ENCODE measurements around the gene OTUD7B.
"Not testable (repeated sequence)": the region's sequence is repeated elsewhere in the genome, so short reads cannot be mapped to it uniquely, and the experiment has no call there.

Gene OTUD7B

DNA sequence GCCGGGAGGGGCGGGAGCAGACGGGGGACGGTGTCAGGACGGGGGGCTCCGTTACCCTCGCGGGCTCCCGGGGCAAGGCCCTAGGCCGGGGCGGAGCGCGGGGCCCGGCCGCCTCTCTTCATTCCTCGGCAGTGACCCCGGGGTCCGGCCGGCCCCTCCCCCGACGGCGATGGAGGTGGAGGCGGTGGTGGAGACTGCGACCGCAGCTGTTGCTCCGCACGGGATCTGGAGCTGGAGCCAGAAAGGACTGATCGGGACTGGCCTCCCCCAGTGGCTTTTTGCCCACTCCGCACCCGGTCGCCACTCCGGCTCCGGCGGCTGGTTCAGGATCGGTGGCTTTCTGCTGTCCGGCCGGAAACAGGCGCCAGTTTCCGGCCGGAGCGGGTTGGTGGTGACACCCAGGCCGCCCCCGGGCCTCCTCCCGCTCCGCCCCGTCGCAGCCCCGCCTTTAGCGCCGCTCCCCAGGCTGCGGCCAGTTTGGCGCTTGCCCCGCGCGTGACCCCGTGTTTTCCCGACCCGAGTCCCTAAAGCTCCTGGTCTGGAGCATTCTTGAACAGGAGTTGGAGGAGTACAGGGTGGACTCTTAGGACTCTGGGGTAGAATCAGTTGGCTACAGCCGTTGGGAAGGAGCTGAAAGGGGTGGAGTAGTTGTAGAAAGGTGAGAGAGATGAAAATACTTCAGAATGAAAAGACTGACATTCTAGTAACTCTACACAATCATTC, at the start of gene OTUD7B:
Gene OTUD7B (minus strand): TSS at position 334 of the 723 bp plus-strand sequence. CDS start 33,216 bp downstream, outside the sequence.
- peak; percentile 82 for DNase-seq

DNA sequence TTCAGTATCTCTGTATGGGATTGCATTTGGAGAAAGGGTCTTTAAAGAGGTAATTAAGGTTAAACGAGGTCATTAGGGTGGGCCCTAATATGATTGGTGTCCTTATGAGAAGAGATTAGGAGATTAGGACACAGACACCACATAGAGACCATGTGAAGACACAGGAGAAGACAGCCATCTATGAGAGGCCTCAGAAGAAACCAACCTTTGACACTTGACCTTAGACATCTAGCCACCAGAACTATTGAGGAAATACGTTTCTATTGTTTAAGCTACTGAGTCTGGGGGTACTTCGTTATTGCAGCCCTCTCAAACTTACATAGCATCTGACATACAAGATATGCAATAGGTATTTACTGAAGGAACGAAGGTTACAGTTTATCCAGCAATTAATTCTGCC, 49.7 kb upstream of the OTUD7B start:
- DNase-seq = no peak

DNA sequence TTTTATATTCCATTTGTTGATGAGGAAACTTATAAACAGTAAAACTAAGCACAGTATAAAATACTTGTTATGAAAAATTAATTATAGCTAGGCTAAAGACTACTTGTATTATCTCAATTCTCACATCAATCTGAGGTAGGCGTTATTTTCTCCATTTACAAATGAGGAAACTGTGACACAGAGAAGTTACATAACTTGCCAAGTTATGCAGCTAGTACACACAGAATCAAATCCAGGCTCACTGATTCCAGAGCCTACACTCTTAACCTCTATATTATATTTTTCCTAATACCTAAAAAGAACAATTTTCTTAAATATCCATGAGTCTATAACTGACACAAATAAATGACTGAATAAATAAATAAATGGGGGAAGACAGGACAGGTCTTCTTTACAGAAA, 45.9 kb upstream of the OTUD7B start:
- no peak for DNase-seq

DNA sequence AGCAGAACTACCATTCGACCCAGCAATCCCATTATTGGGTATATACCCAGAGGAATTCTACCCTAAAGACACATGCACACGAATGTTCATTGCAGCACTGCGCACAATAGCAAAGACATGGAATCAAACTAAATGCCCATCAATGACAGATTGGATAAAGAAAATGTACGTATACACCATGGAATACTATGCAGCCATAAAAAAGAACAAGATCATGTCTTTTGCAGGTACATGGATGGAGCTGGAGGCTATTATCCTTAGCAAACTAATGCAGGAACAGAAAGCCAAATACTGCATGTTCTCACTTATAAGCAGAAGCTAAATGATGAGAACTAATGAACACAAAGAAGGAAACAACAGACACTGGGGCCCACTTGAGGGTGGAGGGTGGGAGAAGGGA, 45.0 kb upstream of the OTUD7B start:
- DNase-seq = not testable (repeated sequence)

DNA sequence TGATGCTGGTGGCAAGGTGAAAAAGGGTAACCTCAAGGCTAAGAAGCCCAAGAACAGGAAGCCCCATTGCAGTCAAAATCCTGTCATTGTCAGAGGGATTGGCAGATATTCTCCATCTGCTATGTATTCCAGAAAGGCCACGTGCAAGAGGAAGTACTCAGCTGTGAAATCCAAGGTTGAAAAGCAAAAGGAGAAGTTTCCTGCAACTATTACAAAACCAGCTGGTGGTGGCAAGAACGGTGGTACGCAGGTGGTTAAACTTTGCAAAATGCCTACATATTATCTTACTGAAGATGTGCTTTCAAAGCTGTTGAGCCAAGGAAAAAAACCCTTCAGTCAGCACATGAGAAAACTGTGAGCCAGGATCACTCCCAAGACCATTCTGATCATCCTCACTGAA, 43.4 kb upstream of the OTUD7B start:
- DNase-seq = no peak

DNA sequence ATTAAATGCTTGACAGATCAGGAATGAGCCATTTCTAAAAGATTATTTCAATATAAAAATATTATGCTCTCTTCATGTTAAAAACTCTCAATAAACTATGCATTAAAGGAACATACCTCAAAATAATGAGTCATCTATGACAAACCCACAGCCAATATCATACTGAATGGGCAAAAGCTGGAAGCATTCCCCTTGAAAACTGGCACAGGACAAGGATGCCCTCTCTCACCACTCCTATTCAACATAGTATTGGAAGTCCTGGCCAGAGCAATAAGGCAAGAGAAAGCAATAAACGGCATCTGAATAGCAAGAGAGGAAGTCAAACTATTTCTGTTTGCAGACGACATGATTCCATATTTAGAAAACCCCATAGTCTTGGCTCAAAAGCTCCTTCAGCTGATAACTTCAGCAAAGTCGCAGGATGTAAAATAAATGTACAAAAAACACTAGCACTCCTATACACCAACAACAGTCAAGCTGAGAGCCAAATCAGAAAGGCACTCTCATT, 41.4 kb upstream of the OTUD7B start:
- DNase-seq = not testable (repeated sequence)

DNA sequence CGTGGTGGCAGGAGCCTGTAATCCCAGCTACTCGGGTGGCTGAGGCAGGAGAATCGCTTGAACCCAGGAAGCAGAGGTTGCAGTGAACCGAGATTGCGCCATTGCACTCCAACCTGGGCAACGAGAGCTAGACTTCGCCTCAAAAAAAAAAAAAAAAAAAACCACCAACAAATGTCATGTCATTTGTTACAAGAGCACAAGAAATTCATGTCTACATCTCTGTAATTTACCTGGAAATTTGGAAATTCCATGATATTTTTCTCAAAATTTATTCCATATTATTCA, 40.5 kb upstream of the OTUD7B start:
- no peak for DNase-seq

DNA sequence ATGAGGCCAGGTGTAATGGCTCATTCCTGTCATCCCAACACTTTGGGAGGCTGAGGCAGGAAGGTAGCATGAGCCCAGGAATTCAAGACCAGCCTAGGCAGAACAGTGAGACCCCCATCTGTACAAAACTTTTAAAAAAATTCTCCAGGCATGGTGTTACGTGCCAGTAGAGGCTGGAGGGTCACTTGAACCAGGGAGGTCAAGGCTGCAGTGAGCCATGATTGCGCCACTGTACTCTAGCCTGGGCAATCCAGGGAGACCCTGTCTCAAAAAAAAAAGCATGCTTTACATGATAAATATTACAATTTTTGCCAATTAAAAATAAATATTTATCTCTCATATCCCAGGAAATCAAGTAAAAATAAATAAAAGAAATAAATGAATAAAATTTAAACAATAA, 39.4 kb upstream of the OTUD7B start:
- DNase-seq = no peak

DNA sequence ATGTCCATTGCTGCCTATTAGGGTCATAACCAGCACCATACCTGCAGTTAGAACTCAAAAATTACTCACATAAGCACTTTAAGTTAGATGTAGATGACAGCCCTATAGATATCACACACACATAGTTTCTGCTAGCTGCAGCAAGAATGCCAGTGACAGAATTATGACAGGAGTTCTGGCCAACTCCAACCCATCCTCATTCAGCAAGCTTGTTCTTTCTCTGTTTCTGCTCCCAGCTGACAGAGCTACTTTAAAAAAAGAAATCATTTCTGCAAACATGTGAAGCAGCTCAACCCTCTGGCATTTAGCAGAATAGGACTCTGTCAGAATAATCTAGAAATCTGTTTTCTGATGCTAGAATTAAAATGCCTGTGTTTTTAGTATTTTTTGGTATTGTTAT, 23.8 kb upstream of the OTUD7B start:
- no peak for DNase-seq

DNA sequence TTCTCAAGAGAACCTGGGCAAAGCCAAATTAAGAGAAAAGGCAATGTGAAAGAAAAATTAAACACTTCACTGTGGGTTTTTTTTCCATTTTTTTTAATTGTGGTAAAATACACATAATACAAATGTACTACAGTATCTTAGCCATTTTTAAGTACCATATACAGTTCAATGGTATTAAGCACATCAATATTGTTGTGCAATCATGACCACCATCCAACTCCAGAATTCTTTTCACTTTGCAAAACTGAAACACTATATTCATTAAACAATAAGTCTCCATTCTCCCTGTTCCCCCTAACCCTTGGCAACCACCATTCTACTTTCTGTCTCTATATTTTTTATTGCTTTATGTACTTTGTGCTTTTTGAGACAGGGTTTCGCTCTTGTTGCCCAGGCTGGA, 17.8 kb upstream of the OTUD7B start:
- no peak for DNase-seq

DNA sequence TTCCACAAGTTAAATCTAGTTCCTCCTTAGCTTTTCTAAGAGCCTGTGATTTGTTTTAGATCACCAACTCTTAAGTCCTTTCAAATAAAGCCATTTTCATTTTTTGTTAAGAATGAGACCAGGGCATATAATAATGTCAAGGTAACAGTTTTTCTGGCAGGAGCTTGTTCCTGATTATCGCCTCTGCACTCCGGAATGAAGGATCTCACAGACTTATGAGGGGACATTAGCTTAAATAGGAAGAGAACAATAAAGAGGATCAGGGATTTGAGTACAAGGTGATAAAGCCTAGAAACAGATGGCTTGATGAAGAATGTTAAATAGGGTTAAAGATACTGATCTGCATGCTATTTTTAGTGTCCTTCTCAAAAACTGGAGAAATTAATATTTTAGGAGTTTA, 13.6 kb upstream of the OTUD7B start:
- DNase-seq = no peak

DNA sequence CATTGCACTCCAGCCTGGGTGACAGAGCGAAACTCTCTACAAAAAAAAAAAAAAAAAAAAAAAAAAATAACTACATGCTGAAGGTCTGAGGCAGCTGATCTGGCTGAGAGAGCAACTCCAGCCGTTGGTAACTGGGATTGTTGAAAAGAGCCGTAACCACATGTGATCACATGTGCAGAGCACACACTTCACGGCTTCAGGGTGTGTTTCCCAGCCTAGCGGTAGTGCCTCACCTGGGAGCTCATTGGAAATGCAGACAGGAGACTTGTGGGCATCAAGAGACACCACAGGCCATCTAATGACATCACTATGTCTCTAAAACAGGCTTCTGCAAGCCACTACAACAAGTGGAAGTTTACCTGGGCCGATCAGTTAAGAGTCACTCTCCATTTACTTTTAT, 11.8 kb upstream of the OTUD7B start:
- no peak for DNase-seq

DNA sequence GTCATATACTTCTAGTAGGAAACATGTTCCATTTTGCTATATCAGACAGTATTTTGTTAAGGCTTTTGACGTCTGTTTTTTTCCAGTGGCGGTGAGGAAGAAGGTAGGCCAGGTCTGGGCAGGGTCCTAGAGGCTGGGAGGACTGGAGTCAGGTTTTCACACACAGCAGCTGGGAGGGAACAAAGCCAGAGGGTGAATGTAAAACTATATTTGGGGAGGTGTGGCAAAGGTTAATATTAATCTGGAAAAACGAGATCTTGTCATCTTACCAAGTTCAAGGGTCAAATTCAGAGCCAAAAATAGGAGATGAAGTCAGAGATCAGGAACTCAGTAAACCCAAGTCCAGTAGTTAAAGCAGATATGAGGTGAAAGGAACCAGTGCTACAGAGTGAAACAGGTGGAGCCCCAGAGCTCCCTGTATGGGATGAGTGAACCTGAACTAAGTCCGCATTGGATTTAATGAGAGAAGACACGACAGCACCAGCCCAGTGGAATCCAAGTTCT, 10.7 kb upstream of the OTUD7B start:
- DNase-seq = no peak

DNA sequence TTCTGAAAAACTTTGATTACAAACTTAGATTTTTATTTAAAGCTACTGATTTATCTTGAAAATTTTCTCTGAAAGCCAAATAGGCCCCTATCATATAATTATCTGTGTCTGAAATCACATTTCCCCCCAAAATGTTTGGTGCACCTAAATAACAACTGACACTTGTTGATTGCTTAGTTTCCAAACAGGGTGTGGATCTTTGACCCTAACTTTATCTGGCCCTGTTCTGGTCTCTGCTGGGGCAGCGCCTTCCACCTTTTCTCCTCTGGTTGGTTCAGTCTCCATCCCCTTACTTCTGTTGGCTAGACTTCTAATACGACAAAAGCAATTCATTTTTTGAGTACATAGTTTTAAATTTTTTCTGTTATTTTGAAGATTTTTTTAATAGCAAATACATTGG, 10.2 kb upstream of the OTUD7B start:
- DNase-seq = no peak

DNA sequence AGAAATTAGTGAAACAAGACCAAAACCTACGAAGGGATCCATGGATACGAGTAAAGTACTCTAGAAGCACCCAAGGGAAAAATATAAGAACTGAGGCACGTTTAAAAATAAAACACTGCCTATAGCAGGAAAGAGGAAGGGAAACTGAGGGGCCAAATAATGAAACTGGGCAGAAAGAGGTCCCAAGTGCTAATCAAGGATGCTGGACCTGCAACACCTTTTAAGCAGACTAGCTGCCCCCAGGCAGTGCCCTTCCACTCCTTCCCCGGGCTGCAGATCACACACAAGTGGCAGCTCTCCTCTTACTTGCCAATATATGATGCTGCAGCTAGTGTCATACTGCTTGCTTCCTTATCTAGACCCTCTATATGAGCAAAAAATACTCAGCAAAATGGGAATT, 7.6 kb upstream of the OTUD7B start:
- no peak for DNase-seq

DNA sequence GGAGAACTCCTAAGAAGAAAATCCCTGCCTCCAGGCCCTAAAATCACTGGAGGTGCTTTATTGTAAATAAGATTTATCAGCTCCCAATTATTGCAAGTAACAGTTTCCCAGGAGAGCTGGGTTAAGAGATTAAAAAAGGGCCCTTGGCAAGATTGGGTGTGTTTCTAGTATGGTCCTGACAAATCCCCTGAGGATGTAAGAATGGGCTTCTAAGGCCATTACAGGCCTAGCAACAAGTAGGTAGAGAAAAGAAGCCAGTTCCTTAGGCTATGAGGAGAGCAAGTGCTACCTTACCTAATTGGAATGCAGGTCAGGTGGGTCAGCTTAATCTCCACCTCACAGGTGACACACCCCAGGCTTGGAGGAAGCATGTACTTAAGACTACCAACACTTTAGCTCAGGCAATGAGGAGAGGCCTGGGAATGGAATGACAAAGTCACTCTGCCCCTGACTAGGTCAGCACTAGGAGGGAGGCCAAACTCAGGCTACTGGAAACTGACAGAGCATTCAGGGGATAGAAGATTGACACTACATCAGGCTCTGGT, 6.8 kb upstream of the OTUD7B start:
- DNase-seq = no peak

DNA sequence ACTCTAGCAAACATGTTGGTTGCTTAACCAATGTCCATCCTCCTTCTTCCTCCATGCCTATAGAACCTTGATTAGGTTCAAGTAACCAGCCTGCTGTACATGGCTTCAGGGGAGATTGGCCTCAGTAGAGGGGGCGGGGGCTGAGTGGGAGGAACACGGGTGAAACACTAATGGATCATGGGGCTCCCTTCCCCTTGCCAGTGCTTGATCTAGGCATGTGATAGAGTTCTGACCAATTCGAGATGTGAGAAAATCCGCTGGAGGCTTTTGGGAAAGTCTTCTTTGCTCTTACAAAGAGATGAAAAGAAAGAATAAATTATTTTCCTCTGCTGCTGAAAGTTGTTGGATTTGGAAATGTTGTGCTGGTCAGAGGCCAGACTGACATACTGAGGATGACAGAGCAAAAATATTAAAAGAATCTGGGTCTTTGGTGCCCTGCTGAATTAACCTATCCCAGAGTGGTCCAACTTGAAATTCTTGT, 5.2 kb upstream of the OTUD7B start:
- DNase-seq = no peak

DNA sequence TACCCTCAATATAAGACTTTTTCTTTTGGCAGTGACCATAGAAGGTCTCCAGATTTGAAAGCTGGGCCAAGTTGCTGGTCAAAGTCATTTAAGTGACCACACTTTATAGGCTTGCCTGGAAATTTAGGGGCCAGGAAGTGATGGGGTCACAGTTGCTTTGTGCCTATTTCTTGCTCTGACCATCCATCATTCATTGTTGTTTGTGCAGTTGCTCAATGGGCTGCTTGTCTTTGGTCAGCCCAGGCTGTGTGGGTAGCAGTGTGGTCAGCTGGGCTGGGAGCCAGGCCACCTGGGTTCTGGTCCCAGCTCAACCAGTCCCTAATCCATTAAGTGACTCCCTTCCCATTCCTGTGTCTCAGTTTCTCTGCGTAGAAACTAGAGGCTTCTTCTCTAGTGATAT, 2.1 kb upstream of the OTUD7B start:
- no peak for DNase-seq

DNA sequence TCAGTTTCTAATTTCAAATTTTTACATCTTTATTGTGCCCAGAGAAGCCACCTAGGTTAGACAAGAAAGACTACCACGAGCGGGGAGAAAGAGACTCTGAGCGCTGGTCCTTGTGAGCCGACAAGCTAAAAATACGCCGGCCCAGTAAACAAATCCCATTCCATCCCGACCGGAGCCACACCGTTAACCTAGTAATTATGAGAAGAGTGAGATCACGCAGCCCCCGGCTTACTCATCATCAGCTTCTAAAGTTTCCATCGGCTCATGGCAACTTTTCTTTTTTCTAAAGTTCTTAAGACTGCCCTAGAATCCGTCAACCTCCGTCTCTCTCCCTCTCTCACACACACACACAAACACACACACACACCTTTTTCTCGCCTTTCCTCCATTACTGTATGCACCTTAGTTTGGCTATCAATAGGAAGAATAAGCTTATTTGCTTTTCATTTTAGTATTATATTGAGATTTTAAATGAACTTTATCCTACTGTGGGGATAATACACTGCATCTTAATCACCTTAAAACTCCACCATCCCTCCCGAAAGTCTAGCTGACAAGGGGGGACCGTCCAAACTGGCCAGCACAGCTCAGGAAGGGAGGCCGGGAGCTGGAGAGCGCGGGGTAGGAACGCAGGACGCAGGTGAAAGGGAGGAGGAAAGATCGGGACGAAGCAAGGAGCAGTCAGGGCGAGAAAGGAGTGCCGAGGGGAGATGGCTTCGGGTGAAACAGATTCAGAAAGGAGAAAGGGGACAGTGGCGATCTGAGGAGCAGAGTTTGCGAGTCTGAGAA, 728 bp downstream of the OTUD7B start:
- peak; percentile 10 for DNase-seq

DNA sequence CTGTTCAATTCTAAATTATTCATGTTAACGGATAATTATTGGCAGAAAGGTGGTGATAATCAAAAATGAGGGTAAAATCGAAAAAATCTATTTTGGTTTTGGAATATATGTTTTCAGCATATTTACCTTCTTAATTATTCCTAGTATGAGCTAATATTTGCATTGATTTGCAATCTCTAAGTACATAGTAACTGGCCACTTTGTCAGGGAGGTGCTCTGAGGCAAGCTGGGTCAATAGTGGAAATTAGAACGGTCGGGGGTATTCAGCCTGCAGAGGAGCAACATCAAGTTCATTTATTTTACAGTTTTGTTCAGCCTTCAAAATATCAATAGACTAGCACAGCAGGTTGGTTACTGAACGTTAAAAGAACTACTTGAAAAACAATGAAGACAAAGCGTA, 1.8 kb downstream of the OTUD7B start:
- DNase-seq = no peak

DNA sequence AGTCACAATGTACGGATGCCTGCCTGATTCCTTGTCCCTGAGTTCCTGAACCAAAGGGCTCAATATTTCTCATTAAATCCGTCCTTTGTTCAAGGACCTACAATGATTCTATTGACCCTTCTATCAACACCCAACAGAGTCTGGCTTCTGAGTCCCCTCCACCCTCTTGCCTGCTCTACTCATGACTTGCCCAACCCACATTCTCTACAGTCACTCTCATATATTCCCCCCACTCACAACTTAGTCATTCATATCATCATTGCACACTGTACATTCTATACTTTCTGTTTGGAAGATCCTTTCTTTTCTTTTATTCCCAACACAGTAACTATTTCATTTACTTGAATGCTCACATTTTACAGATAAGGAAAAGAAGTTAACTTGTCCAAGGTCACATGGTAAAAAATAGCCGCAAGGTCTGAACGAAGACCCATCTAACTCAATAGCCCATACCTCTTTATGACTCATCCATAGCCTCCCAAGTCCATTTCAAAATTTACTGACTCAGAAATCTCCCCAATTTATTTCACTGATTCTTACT, 3.6 kb downstream of the OTUD7B start:
- DNase-seq = no peak

DNA sequence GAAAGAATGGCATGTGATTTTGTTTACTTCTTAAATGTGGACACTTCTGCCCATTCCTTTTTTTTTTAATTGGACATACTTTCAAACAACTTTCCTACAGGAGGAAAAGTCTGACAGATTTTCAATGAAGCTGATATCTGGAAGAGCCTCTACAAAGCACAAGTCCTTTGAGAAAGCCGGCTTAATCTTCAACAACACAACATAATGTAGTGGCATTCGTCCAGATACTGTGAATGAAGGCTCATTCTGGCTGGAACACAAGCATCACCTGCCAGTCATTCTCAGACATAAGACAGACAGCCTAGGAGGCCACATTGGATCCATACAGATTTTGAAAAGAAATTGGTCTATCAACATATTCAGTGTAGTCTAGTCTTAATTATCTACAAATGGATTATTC, 4.9 kb downstream of the OTUD7B start:
- no peak for DNase-seq

DNA sequence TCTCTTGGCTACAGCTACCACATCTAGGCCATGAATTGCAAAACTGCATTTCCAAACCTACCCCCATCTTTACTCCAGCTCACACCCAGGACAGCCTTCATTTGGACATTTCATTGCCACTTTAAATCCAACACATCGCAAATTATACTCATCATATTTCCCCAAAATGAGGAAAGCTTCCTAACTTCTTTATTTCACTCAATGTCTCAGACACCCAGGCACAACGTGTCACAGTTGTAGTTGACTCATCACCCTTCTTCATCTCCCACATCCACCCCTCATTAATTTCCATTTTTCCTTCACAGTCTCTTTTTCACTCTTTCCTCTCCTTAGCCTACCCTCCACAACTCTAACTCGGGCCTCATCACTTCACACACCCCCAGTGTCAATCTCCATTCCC, 6.7 kb downstream of the OTUD7B start:
- DNase-seq = no peak

DNA sequence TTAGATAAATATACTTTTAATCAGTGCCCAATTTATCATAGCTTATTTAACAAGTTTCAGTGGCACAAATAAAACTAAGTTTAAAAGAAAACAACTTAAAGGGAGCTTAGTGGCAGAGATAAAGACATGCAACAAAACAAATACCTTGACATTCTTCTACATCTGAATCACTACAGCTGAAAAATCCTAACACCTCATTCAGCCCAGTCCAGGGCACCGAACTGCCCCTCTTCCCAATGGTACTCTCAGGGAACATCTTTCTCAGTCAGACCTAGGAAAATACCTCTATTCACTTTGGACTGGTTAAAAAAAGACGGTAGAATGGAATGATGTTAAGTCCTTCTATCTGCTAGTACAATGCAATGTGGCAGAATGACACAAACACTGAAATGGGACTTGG, 8.3 kb downstream of the OTUD7B start:
- no peak for DNase-seq
